GM18951 (cell line): Measurements from ENCODE around the gene POLG.

Experiments
- POLR2A ChIP-seq: IDR thresholded peaks from 4 replicates; pipeline ENCODE4 v1.6.1; 2011; ENCODE audit warnings: mild to moderate bottlenecking; ENCODE audit not compliant: insufficient read length, insufficient read depth; ENCODE audit errors: extremely low read depth
- in situ Hi-C: fragments of 300-500 bp; cut with MboI; formaldehyde crosslinking; loops from one replicate; pipeline ENCODE4 v1.12.0; 2022; ENCODE audit warnings: low sequenced_read_pairs, mixed read lengths, inconsistent platforms; ENCODE audit not compliant: unreplicated experiment

The POLG gene

GRCh38 chr15:89335298-89336041 lies 846 bp upstream of the POLG start:
- TF ChIP-seq POLR2A: no peak
- in situ Hi-C loops: no loop called here

GRCh38 chr15:89333959-89334509 lies 590 bp downstream of the POLG start:
- no peak for TF ChIP-seq POLR2A
- in situ Hi-C loops: no loop called here

GRCh38 chr15:89333011-89333860 lies 1.4 kb downstream of the POLG start:
- no peak for TF ChIP-seq POLR2A
- in situ Hi-C loops: no loop called here

- in situ Hi-C loops: no loop called here
- no peak for TF ChIP-seq POLR2A
Measured at GRCh38 chr15:89332446-89332845, 2.2 kb downstream of the POLG start.

GRCh38 chr15:89330881-89331595 lies 3.6 kb downstream of the POLG start:
- no peak for TF ChIP-seq POLR2A
- in situ Hi-C loops: no loop called here

- TF ChIP-seq POLR2A: no peak
- in situ Hi-C loops: no loop called here
Measured at GRCh38 chr15:89330119-89330518, 4.5 kb downstream of the POLG start.

GRCh38 chr15:89329329-89330084 lies 5.1 kb downstream of the POLG start:
- in situ Hi-C loops: no loop called here
- no peak for TF ChIP-seq POLR2A

GRCh38 chr15:89328398-89329254 lies 6.0 kb downstream of the POLG start:
- in situ Hi-C loops: no loop called here
- no peak for TF ChIP-seq POLR2A

- in situ Hi-C loops: no loop called here
Measured at GRCh38 chr15:89327113-89327512, 7.5 kb downstream of the POLG start.

GRCh38 chr15:89326316-89326715 lies 8.3 kb downstream of the POLG start:
- in situ Hi-C loops: no loop called here
- TF ChIP-seq POLR2A: no peak

More at GRCh38 chr15:89327113-89327512, 7.5 kb downstream of the POLG start:
- no peak for TF ChIP-seq POLR2A

GRCh38 chr15:89325039-89325803 lies 9.4 kb downstream of the POLG start:
- TF ChIP-seq POLR2A: no peak
- in situ Hi-C loops: no loop called here
